Fibroblast of villous mesenchyme (primary cell): ENCODE data around the gene CARD14. TPM values are rescaled to one million over a fixed set of nuclear protein-coding genes. Genes with fewer than 3 reads are reported as not detected.

ENCODE experiments used
- DNase-seq: peaks from one replicate; pipeline ENCODE4 v3.0.0-alpha.2; 2010; ENCODE audit warnings: low read depth
- H3K4me3 ChIP-seq: 2 replicates; pipeline ENCODE4 v1.5.1; 2011; ENCODE audit warnings: low read depth, mild to moderate bottlenecking, low read length
- CTCF ChIP-seq: IDR thresholded peaks from 2 replicates; pipeline ENCODE4 v1.5.1; 2012; ENCODE audit warnings: low read depth, mild to moderate bottlenecking, low read length; ENCODE audit not compliant: insufficient read depth
- total RNA-seq: library from RNA; depleted of rRNA; stranded (reverse); fragments of >200 nt; gene quantifications from 2 replicates; pipeline ENCODE4 v1.2.3, GENCODE V29; 2012

Gene CARD14
- total RNA-seq, 1 donor = under 0.01 TPM

GRCh38 chr17:80182845-80183223, 13.0 kb downstream of the CARD14 start:
- no peak overlapping the region for H3K4me3 ChIP-seq
- no peak for DNase-seq
- no peak for TF ChIP-seq CTCF

- H3K4me3 ChIP-seq = no peak overlapping the region
- DNase-seq = no peak
- no peak for TF ChIP-seq CTCF
Observed at GRCh38 chr17:80183581-80184422, 14.0 kb downstream of the CARD14 start.

GRCh38 chr17:80184423-80184714, 14.5 kb downstream of the CARD14 start:
- no peak for DNase-seq
- no peak overlapping the region for H3K4me3 ChIP-seq
- TF ChIP-seq CTCF = no peak

GRCh38 chr17:80185968-80186367, 16.1 kb downstream of the CARD14 start:
- DNase-seq = no peak
- no peak for TF ChIP-seq CTCF
- H3K4me3 ChIP-seq = no peak overlapping the region

GRCh38 chr17:80187090-80187489, 17.3 kb downstream of the CARD14 start:
- peak overlapping the region; percentile 51 for H3K4me3 ChIP-seq
- DNase-seq = peak; percentile 62
- TF ChIP-seq CTCF = no peak

GRCh38 chr17:80187515-80187941, 17.7 kb downstream of the CARD14 start:
- no peak for TF ChIP-seq CTCF
- H3K4me3 ChIP-seq = peak overlapping the region; percentile 51
- DNase-seq = peak; percentile 56

- no peak for DNase-seq
- no peak for TF ChIP-seq CTCF
- H3K4me3 ChIP-seq = no peak overlapping the region
Observed at GRCh38 chr17:80189611-80190010, 19.8 kb downstream of the CARD14 start.
